HCT116 (cell line): Measurements from ENCODE around the gene SORL1-AS1.

ENCODE experiments used
- ATAC-seq: fragments of 200-7000 bp; cut with Tn5 transposase; 2 replicates; pipeline ENCODE4 v1.9.1; 2020; ENCODE audit warnings: mild to moderate bottlenecking, moderate library complexity
- BruUV-seq: library from RNA; stranded (reverse); fragments of 400-500 nt; replicated peaks from 2 replicates; lab custom pipeline; 2021; lab: Mats Ljungman, UMichigan
- CTCF ChIA-PET: fragments of 300-600 bp; sonication (Branson Sonifier 250); formaldehyde crosslinking; loops from one replicate; lab custom pipeline; 2021; ENCODE audit warnings: antibody characterized with exemption; lab: Charles Lee
- POLR2A ChIA-PET: fragments of 300-600, 350-600 bp; sonication (Branson Sonifier 250); formaldehyde crosslinking; loops from one replicate; lab custom pipeline; 2021; ENCODE audit warnings: antibody characterized with exemption; lab: Charles Lee
- RAD21 ChIA-PET, 2 experiments: fragments of 300-600 bp; sonication (Branson Sonifier 250); formaldehyde crosslinking; loops; one replicate each; lab custom pipeline; 2023; ENCODE audit warnings: low total read pairs in 2 of 2; ENCODE audit not compliant: uncharacterized antibody in 2 of 2, unreplicated experiment in 2 of 2, low non-redundant PET in 1 of 2; lab: Charles Lee
- DNase-seq: peaks from one replicate; pipeline ENCODE4 v3.0.0-alpha.2; 2010; ENCODE audit warnings: low read depth, low spot score
- H2AFZ ChIP-seq: fragments of 200-600 bp; shearing (Covaris generic), sonication (generic); 2 replicates; pipeline ENCODE4 v1.6.1; 2017; ENCODE audit warnings: low read depth, mixed run types, mixed read lengths, antibody characterized with exemption, low read length; ENCODE audit not compliant: poor library complexity, severe bottlenecking
- H3K27ac ChIP-seq: 2 replicates; pipeline ENCODE4 v1.5.1; 2012; ENCODE audit warnings: low read depth, low read length
- H3K27me3 ChIP-seq: fragments of 200-600 bp; sonication (generic); 2 replicates; pipeline ENCODE4 v1.6.1; 2016; ENCODE audit warnings: mixed run types, low read length, mixed read lengths; ENCODE audit not compliant: insufficient read depth
- H3K36me3 ChIP-seq, 2 experiments: fragments of 200-500 bp in 1 of 2; fragments of 200-600 bp in 1 of 2; sonication (Bioruptor generic) in 1 of 2; sonication (generic) in 1 of 2; 2 replicates each; pipeline versions ENCODE4 v1.5.1 to v1.6.1; 2014 to 2016; ENCODE audit warnings: low read length in 2 of 2, inconsistent platforms in 1 of 2, mixed read lengths in 1 of 2, mixed run types in 1 of 2; ENCODE audit not compliant: insufficient read depth in 2 of 2, control insufficient read depth in 1 of 2
- H3K4me1 ChIP-seq, 2 experiments: fragments of 200-600 bp in 1 of 2; sonication (generic) in 1 of 2; 2 replicates each; pipeline versions ENCODE4 v1.5.1 to v1.6.1; 2012 to 2017; ENCODE audit warnings: low read length in 2 of 2, inconsistent platforms in 1 of 2, mild to moderate bottlenecking in 1 of 2, mixed read lengths in 1 of 2, mixed run types in 1 of 2, moderate library complexity in 1 of 2; ENCODE audit not compliant: insufficient read depth in 2 of 2, control insufficient read depth in 1 of 2
- H3K4me2 ChIP-seq: fragments of 200-600 bp; sonication (generic); 2 replicates; pipeline ENCODE4 v1.6.1; 2017; ENCODE audit warnings: mixed run types, low read length, mixed read lengths
- H3K4me3 ChIP-seq, 2 experiments: fragments of 200-600 bp in 1 of 2; sonication (generic) in 1 of 2; replicated peaks in 1 of 2; 2 replicates each; pipeline ENCODE4 v1.5.1; 2011 to 2016; ENCODE audit warnings: low read length in 2 of 2, control low read depth in 1 of 2, low read depth in 1 of 2, mild to moderate bottlenecking in 1 of 2, mixed read lengths in 1 of 2, mixed run types in 1 of 2
- H3K79me2 ChIP-seq: fragments of 200-600 bp; sonication (generic); 2 replicates; pipeline ENCODE4 v1.6.1; 2017; ENCODE audit warnings: mild to moderate bottlenecking, mixed run types, low read length, moderate library complexity, mixed read lengths; ENCODE audit not compliant: insufficient read depth
- H3K9ac ChIP-seq: fragments of 200-600 bp; sonication (generic); 2 replicates; pipeline ENCODE4 v1.6.1; 2016; ENCODE audit warnings: low read length, mixed read lengths
- H3K9me2 ChIP-seq: fragments of 200-600 bp; sonication (generic), shearing (Covaris generic); 2 replicates; pipeline ENCODE4 v1.6.1; 2017; ENCODE audit warnings: mixed run types, mild to moderate bottlenecking, moderate library complexity; ENCODE audit not compliant: insufficient read depth
- H3K9me3 ChIP-seq, 2 experiments: fragments of 200-500 bp in 1 of 2; fragments of 200-600 bp in 1 of 2; sonication (Bioruptor generic) in 1 of 2; sonication (generic) in 1 of 2; 2 replicates each; pipeline ENCODE4 v1.6.1; 2014 to 2017; ENCODE audit warnings: low read length in 2 of 2, mixed read lengths in 2 of 2, inconsistent platforms in 1 of 2, low read depth in 1 of 2, mild to moderate bottlenecking in 1 of 2, mixed run types in 1 of 2, moderate library complexity in 1 of 2; ENCODE audit not compliant: control insufficient read depth in 1 of 2, insufficient read depth in 1 of 2
- H4K20me1 ChIP-seq: fragments of 200-600 bp; sonication (generic), shearing (Covaris generic); 2 replicates; pipeline ENCODE4 v1.6.1; 2017; ENCODE audit warnings: mixed run types, mild to moderate bottlenecking, moderate library complexity; ENCODE audit not compliant: insufficient read depth
- CBX3 ChIP-seq: IDR thresholded peaks from 2 replicates; pipeline ENCODE4 v1.6.1; 2012; ENCODE audit warnings: low read depth
- CEBPB ChIP-seq: IDR thresholded peaks from 2 replicates; pipeline ENCODE4 v1.6.1; 2012; ENCODE audit warnings: low read depth
- EGR1 ChIP-seq: IDR thresholded peaks from 2 replicates; pipeline ENCODE4 v1.6.1; 2012; ENCODE audit warnings: low read depth
- ELF1 ChIP-seq: IDR thresholded peaks from 2 replicates; pipeline ENCODE4 v1.6.1; 2012; ENCODE audit warnings: low read depth, borderline replicate concordance
- EZH2 ChIP-seq: fragments of 200-600 bp; sonication (generic); IDR thresholded peaks from 2 replicates; pipeline ENCODE4 v1.6.1; 2017; ENCODE audit warnings: antibody characterized with exemption, mixed run types
- EZH2phosphoT487 ChIP-seq: fragments of 200-600 bp; IDR thresholded peaks from 2 replicates; pipeline ENCODE4 v1.6.1; 2018; ENCODE audit warnings: antibody characterized with exemption, borderline replicate concordance
- FOSL1 ChIP-seq: IDR thresholded peaks from 2 replicates; pipeline ENCODE4 v1.6.1; 2012; ENCODE audit warnings: low read depth
- POLR2A ChIP-seq: IDR thresholded peaks from 2 replicates; pipeline ENCODE4 v1.7.0; 2011; ENCODE audit warnings: borderline replicate concordance; ENCODE audit not compliant: insufficient read depth, insufficient read length; ENCODE audit errors: extremely low read depth
- POLR2AphosphoS5 ChIP-seq: IDR thresholded peaks from 2 replicates; pipeline ENCODE4 v1.6.1; 2011; ENCODE audit warnings: mild to moderate bottlenecking, low read depth, low read length, moderate library complexity
- RAD21 ChIP-seq: IDR thresholded peaks from 2 replicates; pipeline ENCODE4 v1.6.1; 2012; ENCODE audit warnings: low read depth, mild to moderate bottlenecking
- SIN3A ChIP-seq: IDR thresholded peaks from 2 replicates; pipeline ENCODE4 v1.6.1; 2012; ENCODE audit warnings: low read depth
- SP1 ChIP-seq: IDR thresholded peaks from 2 replicates; pipeline ENCODE4 v1.6.1; 2012; ENCODE audit warnings: low read depth
- SRF ChIP-seq: IDR thresholded peaks from 2 replicates; pipeline ENCODE4 v1.6.1; 2012; ENCODE audit warnings: low read depth
- TCF7L2 ChIP-seq: IDR thresholded peaks from 2 replicates; pipeline ENCODE4 v1.7.0; 2011; ENCODE audit warnings: borderline replicate concordance, inconsistent platforms; ENCODE audit not compliant: insufficient read depth, insufficient read length; ENCODE audit errors: extremely low read depth
- YY1 ChIP-seq: IDR thresholded peaks from 2 replicates; pipeline ENCODE4 v1.6.1; 2011; ENCODE audit warnings: low read length, low read depth, moderate library complexity, mild to moderate bottlenecking; ENCODE audit not compliant: insufficient replicate concordance; ENCODE audit errors: extremely low read depth
- ZFX ChIP-seq: fragments of 450-650 bp; IDR thresholded peaks from 2 replicates; pipeline ENCODE4 v1.6.1; 2017
- ZNF274 ChIP-seq: fragments of 200-500 bp; sonication (Bioruptor generic); IDR thresholded peaks from 2 replicates; pipeline ENCODE4 v1.6.1; 2014; ENCODE audit warnings: mild to moderate bottlenecking, low read depth, low read length, inconsistent platforms
- intact Hi-C: fragments of 100-400 bp; cut with micrococcal nuclease; formaldehyde crosslinking; loops from 2 replicates; pipeline ENCODE4 v1.10.0; 2022
- TF ChIP-seq, protein P1 (sequence below): IDR thresholded peaks from 2 replicates; pipeline ENCODE4 v1.6.1; 2012
- TF ChIP-seq, protein P2 (sequence below), 3 experiments: fragments of 200-600 bp in 1 of 3; sonication (generic) in 1 of 3; IDR thresholded peaks in 2 of 3; conservative IDR thresholded peaks in 1 of 3; 2 replicates each; pipeline ENCODE4 v1.5.1; 2012 to 2017; ENCODE audit warnings: low read depth in 2 of 3, low read length in 2 of 3, antibody characterized with exemption in 1 of 3, borderline replicate concordance in 1 of 3, control low read depth in 1 of 3, mild to moderate bottlenecking in 1 of 3, mixed read lengths in 1 of 3, mixed run types in 1 of 3, moderate library complexity in 1 of 3; ENCODE audit not compliant: insufficient read depth in 1 of 3
- TF ChIP-seq, protein P3 (sequence below): IDR thresholded peaks from 2 replicates; pipeline ENCODE4 v1.6.1; 2012; ENCODE audit warnings: low read depth

SORL1-AS1 gene

DNA sequence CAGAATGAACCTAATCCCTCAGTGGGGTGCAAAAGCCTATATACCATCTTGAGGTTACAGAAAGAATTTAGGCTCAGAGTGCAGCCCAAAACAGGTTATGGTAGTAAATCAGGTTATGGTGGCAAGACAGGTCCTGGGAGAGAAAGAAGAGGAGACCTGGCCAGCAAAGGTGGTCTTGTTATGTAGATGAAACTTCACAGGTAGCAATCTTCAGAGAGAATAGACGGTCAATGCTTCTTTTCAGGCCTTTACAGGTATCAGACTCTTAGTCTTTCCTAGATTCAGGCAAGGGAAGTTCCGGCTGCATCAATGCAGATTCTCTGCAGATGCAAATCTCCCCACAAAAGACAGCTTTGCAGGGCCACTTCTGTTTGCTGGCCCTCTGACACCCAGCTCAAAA, 46.5 kb downstream of the SORL1-AS1 start:
- H3K4me1 ChIP-seq: no peaks in the 10 kb centered on the region

More for the DNA sequence above, 46.5 kb downstream of the SORL1-AS1 start:
- Histone ChIP-seq H3K36me3 (no peaks in the 10 kb centered on the region), H3K27ac (no peak overlapping the region), H2AFZ (no peak overlapping the region), H3K4me3 (no peak overlapping the region), H3K9ac (no peak overlapping the region), H3K9me3 (peaks cover 0 to 9% of the 10 kb centered on the region in 2 experiments; a peak in 1 of 4 replicates), H3K4me2 (no peak overlapping the region), H3K27me3 (no peaks in the 10 kb centered on the region), H3K9me2 (no peaks in the 10 kb centered on the region), H4K20me1 (no peaks in the 10 kb centered on the region), H3K79me2 (no peaks in the 10 kb centered on the region)
- intact Hi-C loops: no loop called here
- CTCF ChIA-PET: no interaction called here
- POLR2A ChIA-PET: no interaction called here
- DNase-seq (no peak), ATAC-seq (no peak)
- RAD21 ChIA-PET: no interaction called here
- TF ChIP-seq SP1 (no peak), ZFX (no peak), YY1 (no peak), SIN3A (no peak), POLR2A (no peak), ELF1 (no peak), CEBPB (no peak), RAD21 (no peak), POLR2AphosphoS5 (no peak), ZNF274 (no peak), FOSL1 (no peak), EGR1 (no peak), EZH2phosphoT487 (no peak), SRF (no peak), EZH2 (no peak), TCF7L2 (no peak), CBX3 (no peak)
- TF ChIP-seq, protein P1, sequence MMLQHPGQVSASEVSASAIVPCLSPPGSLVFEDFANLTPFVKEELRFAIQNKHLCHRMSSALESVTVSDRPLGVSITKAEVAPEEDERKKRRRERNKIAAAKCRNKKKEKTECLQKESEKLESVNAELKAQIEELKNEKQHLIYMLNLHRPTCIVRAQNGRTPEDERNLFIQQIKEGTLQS: no peak
- TF ChIP-seq, protein P2, sequence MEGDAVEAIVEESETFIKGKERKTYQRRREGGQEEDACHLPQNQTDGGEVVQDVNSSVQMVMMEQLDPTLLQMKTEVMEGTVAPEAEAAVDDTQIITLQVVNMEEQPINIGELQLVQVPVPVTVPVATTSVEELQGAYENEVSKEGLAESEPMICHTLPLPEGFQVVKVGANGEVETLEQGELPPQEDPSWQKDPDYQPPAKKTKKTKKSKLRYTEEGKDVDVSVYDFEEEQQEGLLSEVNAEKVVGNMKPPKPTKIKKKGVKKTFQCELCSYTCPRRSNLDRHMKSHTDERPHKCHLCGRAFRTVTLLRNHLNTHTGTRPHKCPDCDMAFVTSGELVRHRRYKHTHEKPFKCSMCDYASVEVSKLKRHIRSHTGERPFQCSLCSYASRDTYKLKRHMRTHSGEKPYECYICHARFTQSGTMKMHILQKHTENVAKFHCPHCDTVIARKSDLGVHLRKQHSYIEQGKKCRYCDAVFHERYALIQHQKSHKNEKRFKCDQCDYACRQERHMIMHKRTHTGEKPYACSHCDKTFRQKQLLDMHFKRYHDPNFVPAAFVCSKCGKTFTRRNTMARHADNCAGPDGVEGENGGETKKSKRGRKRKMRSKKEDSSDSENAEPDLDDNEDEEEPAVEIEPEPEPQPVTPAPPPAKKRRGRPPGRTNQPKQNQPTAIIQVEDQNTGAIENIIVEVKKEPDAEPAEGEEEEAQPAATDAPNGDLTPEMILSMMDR (IDR thresholded peaks at IDR 0.05 in 2 of 3, conservative IDR thresholded peaks at IDR 0.05 in 1 of 3; ENCODE audit: borderline replicate concordance in 1 of 3, insufficient read depth in 1 of 3, low read depth in 2 of 3, low read length in 2 of 3): no peak
- TF ChIP-seq, protein P3, sequence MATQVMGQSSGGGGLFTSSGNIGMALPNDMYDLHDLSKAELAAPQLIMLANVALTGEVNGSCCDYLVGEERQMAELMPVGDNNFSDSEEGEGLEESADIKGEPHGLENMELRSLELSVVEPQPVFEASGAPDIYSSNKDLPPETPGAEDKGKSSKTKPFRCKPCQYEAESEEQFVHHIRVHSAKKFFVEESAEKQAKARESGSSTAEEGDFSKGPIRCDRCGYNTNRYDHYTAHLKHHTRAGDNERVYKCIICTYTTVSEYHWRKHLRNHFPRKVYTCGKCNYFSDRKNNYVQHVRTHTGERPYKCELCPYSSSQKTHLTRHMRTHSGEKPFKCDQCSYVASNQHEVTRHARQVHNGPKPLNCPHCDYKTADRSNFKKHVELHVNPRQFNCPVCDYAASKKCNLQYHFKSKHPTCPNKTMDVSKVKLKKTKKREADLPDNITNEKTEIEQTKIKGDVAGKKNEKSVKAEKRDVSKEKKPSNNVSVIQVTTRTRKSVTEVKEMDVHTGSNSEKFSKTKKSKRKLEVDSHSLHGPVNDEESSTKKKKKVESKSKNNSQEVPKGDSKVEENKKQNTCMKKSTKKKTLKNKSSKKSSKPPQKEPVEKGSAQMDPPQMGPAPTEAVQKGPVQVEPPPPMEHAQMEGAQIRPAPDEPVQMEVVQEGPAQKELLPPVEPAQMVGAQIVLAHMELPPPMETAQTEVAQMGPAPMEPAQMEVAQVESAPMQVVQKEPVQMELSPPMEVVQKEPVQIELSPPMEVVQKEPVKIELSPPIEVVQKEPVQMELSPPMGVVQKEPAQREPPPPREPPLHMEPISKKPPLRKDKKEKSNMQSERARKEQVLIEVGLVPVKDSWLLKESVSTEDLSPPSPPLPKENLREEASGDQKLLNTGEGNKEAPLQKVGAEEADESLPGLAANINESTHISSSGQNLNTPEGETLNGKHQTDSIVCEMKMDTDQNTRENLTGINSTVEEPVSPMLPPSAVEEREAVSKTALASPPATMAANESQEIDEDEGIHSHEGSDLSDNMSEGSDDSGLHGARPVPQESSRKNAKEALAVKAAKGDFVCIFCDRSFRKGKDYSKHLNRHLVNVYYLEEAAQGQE: no peak
- no TSS peak for BruUV-seq
